GM12892 (cell line): Measurements from ENCODE around the gene SIRT7.

Source experiments
- DNase-seq: peaks from one replicate; pipeline ENCODE4 v3.0.0; 2011; ENCODE audit not compliant: insufficient read length
- FAIRE-seq: peaks from 2 replicates; lab custom pipeline; 2011; peaks lifted over from hg19 to GRCh38; lab: Jason Lieb, UNC
- POLR2A ChIP-seq: IDR thresholded peaks from 2 replicates; pipeline ENCODE4 v1.6.1; 2011; ENCODE audit warnings: low read depth, low read length, control low read depth
- POLR2AphosphoS5 ChIP-seq: IDR thresholded peaks from 2 replicates; pipeline ENCODE4 v1.6.1; 2011; ENCODE audit warnings: low read depth, low read length, control low read depth
- TAF1 ChIP-seq: IDR thresholded peaks from 2 replicates; pipeline ENCODE4 v1.6.1; 2011; ENCODE audit warnings: low read depth, mild to moderate bottlenecking, control low read depth, low read length, borderline replicate concordance

The SIRT7 gene

GRCh38 chr17:81927653-81928543 lies 9.9 kb upstream of the SIRT7 start, which contains the start of gene MAFG:
Gene MAFG (minus strand): TSS chr17:81927735. CDS start chr17:81923185, 4,550 bp downstream.
- TF ChIP-seq POLR2A = peak; percentile 42; the same call in 1 of the 2 replicates
- no peak for TF ChIP-seq POLR2AphosphoS5
- DNase-seq (peak; percentile 100), FAIRE-seq (peak; percentile 97)

GRCh38 chr17:81927152-81927652 lies 9.2 kb upstream of the SIRT7 start:
- no peak for TF ChIP-seq POLR2AphosphoS5
- TF ChIP-seq TAF1 = no peak
- no peak for TF ChIP-seq POLR2A
- no peak for FAIRE-seq

GRCh38 chr17:81926451-81927151 lies 8.6 kb upstream of the SIRT7 start:
- DNase-seq (peak; percentile 70), FAIRE-seq (peak; percentile 81)
- TF ChIP-seq POLR2A (no peak), POLR2AphosphoS5 (no peak), TAF1 (no peak)

More at GRCh38 chr17:81927152-81927652, 9.2 kb upstream of the SIRT7 start:
- no peak for DNase-seq

GRCh38 chr17:81925860-81926450 lies 8.0 kb upstream of the SIRT7 start:
- DNase-seq (no peak), FAIRE-seq (no peak)
- TF ChIP-seq POLR2AphosphoS5 (no peak), TAF1 (no peak), POLR2A (no peak)

GRCh38 chr17:81924557-81925532 lies 6.9 kb upstream of the SIRT7 start:
- DNase-seq = no peak
- TF ChIP-seq POLR2A (no peak), POLR2AphosphoS5 (no peak), TAF1 (no peak)
- FAIRE-seq = no peak

GRCh38 chr17:81923302-81924260 lies 5.6 kb upstream of the SIRT7 start:
- TF ChIP-seq TAF1 = no peak
- DNase-seq (no peak), FAIRE-seq (no peak)

- FAIRE-seq (no peak), DNase-seq (no peak)
- TF ChIP-seq POLR2AphosphoS5 (no peak), TAF1 (no peak), POLR2A (no peak)
Measured at GRCh38 chr17:81922566-81923301, 4.8 kb upstream of the SIRT7 start.

- FAIRE-seq (no peak), DNase-seq (no peak)
- TF ChIP-seq POLR2AphosphoS5 (no peak), TAF1 (no peak)
Measured at GRCh38 chr17:81921996-81922565, 4.1 kb upstream of the SIRT7 start.

- no peak for TF ChIP-seq POLR2AphosphoS5
- TF ChIP-seq TAF1 = no peak
- TF ChIP-seq POLR2A = no peak
- DNase-seq (no peak), FAIRE-seq (no peak)
Measured at GRCh38 chr17:81921537-81921862, 3.5 kb upstream of the SIRT7 start.
